Suprapubic skin (tissue), 4 donors: Measurements from ENCODE around the gene XAB2.

Source experiments
- CTCF ChIP-seq, 2 donors: fragments of 200-600 bp in 1 of 2; fragments of 450-650 bp in 1 of 2; sonication (generic) in 1 of 2; IDR thresholded peaks; one replicate each; pipeline ENCODE4 v1.5.1; 2016 to 2019; ENCODE audit warnings: antibody characterized with exemption in 2 of 2, mild to moderate bottlenecking in 1 of 2, moderate library complexity in 1 of 2
- POLR2A ChIP-seq, 2 donors: fragments of 450-650 bp; IDR thresholded peaks; one replicate each; pipeline ENCODE4 v1.6.1; 2017; ENCODE audit warnings: antibody characterized with exemption in 2 of 2, mild to moderate bottlenecking in 2 of 2, moderate library complexity in 2 of 2
- POLR2AphosphoS5 ChIP-seq, 3 donors: sonication (generic); formaldehyde crosslinking; IDR thresholded peaks; one replicate each; pipeline ENCODE4 v1.6.1; 2017; ENCODE audit warnings: antibody characterized with exemption in 3 of 3

GRCh38 chr19:7657131-7657751 lies 27.9 kb upstream of the XAB2 start:
- no peak for TF ChIP-seq CTCF (IDR thresholded peaks at IDR 0.05)
- no peak for TF ChIP-seq POLR2A (IDR thresholded peaks at IDR 0.05)
- no peak for TF ChIP-seq POLR2AphosphoS5 (IDR thresholded peaks at IDR 0.05)
